ENCODE measurements around the gene ZNF486.

DNA sequence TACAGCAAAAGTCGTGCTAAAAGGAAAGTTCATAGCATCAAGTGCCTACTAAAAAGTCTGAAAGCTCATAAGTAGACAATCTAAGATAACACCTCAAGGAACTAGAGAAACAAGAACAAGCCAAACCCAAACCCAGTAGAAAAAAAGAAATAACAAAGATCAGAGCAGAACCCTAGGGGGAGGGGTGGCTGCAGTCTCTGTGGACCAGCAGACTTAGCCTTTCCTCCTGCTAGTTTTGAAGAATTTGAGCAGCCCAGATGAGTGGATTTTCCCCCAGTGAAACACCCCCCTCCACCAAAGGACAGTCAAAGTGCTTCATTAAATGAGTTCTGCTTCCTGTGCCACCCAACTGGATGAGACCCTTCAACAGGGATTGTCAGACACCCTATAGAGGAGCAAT is 2.6 kb upstream of the ZNF486 start:
- TF ChIP-seq, protein P1, sequence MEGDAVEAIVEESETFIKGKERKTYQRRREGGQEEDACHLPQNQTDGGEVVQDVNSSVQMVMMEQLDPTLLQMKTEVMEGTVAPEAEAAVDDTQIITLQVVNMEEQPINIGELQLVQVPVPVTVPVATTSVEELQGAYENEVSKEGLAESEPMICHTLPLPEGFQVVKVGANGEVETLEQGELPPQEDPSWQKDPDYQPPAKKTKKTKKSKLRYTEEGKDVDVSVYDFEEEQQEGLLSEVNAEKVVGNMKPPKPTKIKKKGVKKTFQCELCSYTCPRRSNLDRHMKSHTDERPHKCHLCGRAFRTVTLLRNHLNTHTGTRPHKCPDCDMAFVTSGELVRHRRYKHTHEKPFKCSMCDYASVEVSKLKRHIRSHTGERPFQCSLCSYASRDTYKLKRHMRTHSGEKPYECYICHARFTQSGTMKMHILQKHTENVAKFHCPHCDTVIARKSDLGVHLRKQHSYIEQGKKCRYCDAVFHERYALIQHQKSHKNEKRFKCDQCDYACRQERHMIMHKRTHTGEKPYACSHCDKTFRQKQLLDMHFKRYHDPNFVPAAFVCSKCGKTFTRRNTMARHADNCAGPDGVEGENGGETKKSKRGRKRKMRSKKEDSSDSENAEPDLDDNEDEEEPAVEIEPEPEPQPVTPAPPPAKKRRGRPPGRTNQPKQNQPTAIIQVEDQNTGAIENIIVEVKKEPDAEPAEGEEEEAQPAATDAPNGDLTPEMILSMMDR (IDR thresholded peaks at IDR 0.05) = no peak
- TF ChIP-seq POLR2A (IDR thresholded peaks at IDR 0.05) = no peak

All from esophagus squamous epithelium (tissue), 4 donors.